ENCODE data around the gene TECTA.
"Not testable (repeated sequence)": the region's sequence is repeated elsewhere in the genome, so short reads cannot be mapped to it uniquely, and the experiment has no call there.

The TECTA gene

GRCh38 chr11:121129362-121130340, 28.6 kb downstream of the TECTA start:
- no peak for DNase-seq

GRCh38 chr11:121131656-121132055, 30.6 kb downstream of the TECTA start:
- DNase-seq = no peak

DNA sequence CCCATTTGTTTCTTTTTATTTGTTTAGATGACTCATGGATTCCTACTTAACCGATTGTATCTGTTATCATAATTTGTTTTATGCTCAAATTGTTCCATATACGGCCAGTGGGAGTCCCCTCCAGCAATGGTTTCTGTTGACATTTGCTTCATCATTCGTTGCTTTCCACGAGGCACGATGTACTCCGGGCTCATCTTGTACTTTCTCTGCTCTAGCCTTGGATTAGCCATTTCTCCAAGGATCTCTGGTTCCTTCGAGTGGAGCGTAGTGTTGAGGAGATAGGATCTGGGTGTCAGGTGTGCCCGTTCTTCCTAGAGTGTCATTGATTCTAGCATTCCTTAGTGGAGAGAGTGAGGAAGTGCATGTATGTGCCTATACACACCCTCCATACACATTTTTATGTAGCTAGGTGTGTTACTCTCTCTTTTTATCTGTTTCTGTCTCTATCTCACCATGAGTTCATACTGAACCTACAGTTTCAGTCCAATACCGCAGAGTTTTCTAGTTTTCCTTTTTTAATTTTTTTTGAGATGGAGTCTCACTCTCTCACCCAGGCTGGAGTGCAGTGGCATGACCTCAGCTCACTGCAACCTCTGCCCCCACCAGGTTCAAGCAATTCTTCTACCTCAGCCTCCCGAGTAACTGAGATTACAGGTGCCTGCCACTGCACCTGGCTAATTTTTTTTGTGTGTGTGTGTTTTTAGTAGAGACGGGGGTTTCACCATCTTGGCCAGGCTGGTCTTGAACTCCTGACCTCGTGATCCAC, 31.4 kb downstream of the TECTA start:
- no peak for DNase-seq

- DNase-seq = no peak
Observed at GRCh38 chr11:121134741-121135312, 33.8 kb downstream of the TECTA start.

GRCh38 chr11:121137005-121137404, 36.0 kb downstream of the TECTA start:
- DNase-seq = no peak

DNA sequence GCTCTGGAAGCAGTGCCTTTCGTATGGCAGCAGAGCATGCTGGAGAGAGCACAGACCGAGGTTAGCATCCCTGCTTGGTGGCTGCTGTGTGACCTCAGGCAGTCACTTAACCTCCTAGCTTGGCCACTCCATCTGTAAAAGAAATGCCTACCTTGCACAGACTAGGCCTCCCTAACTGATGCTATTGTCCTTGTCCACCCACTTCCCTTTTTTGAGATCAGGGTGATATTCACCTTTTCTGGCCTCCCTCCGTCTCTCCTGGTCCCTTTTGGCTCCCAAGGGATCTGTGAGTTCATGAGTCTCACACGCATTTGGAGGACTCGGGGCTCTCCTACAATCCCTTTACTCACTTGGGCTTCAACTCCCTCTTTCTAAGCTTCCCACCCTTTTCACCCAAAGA, 37.2 kb downstream of the TECTA start:
- no peak for DNase-seq

GRCh38 chr11:121140369-121140768, 39.3 kb downstream of the TECTA start:
- DNase-seq = no peak

GRCh38 chr11:121141066-121141465, 40.0 kb downstream of the TECTA start:
- DNase-seq = no peak

- no peak for DNase-seq
Observed at GRCh38 chr11:121143921-121144320, 42.9 kb downstream of the TECTA start.

- DNase-seq = no peak
Observed at GRCh38 chr11:121144723-121145122, 43.7 kb downstream of the TECTA start.

DNA sequence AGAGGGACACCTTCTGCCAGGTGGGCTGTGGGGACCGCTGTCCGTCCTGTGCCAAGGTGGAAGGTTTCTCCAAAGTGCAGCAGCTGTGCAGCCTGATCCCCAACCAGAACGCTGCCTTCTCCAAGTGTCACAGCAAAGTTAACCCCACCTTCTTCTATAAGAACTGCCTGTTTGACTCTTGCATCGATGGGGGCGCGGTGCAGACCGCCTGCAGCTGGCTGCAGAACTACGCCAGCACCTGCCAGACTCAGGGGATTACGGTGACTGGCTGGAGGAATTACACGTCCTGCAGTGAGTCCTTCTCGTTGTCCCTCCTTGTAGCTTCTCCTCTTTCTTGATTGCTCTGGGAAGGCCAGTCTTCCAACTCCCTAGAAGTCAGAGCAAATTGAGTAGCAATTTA, 44.8 kb downstream of the TECTA start:
- DNase-seq = no peak

- no peak for DNase-seq
Observed at GRCh38 chr11:121149116-121149515, 48.1 kb downstream of the TECTA start.

DNA sequence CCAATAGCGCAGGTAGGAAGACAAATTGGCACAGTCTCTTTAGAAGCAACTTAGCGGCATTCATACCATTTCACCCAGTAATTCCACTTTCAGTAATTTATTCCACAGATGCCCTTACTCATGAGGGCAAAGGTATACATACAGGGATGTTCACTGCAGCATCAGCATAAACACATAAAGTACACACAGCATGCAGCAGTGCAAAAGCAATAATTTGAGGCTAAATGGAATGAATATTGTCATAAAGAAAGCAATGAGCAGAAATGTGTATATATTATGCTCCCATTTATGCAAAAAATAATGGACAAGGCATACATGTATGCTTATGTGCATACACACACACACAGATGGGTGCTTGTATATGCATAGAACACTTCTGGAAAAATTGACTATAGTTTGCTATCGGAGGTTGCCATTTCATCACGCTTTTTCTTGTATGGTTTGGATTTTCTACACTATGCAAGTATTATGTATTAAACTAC, 50.2 kb downstream of the TECTA start:
- no peak for DNase-seq

- no peak for DNase-seq
Observed at GRCh38 chr11:121152764-121153163, 51.7 kb downstream of the TECTA start.

DNA sequence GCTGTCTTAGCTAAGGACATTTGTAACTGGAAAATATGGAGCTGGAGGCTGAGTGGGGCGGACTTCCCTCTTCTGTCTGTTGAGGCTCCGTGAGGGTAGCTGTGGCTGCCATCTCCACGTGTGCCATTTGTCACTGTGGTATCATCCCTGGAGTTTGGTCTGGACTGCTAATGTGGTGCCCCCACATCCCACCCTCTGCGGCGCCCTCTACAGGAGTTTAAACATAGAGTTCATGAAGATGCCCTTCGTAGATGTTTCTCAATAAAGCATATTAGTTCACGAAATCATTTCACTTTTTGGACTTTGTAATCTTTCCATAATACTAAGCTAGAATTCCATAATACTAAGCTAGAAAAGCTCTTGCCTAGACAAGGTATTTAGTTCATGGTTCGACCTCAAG, 52.4 kb downstream of the TECTA start:
- no peak for DNase-seq

GRCh38 chr11:121154486-121155314, 53.7 kb downstream of the TECTA start:
- DNase-seq = no peak

DNA sequence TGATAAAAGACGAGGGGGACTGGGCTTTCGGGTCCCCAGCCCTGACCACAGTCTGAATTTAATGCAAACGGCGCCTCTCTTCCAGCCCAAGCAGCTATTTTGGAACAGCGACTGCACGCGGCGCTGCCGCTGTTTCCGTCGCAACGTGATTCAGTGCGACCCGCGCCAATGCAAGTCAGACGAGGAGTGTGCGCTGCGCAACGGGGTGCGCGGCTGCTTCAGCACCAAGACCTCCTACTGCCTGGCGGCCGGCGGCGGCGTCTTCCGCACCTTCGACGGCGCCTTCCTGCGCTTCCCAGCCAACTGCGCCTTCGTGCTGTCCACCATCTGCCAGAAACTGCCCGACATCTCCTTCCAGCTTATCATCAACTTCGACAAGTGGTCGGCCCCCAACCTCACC, 56.7 kb downstream of the TECTA start:
- no peak for DNase-seq

GRCh38 chr11:121159741-121160140, 58.7 kb downstream of the TECTA start:
- DNase-seq = no peak

DNA sequence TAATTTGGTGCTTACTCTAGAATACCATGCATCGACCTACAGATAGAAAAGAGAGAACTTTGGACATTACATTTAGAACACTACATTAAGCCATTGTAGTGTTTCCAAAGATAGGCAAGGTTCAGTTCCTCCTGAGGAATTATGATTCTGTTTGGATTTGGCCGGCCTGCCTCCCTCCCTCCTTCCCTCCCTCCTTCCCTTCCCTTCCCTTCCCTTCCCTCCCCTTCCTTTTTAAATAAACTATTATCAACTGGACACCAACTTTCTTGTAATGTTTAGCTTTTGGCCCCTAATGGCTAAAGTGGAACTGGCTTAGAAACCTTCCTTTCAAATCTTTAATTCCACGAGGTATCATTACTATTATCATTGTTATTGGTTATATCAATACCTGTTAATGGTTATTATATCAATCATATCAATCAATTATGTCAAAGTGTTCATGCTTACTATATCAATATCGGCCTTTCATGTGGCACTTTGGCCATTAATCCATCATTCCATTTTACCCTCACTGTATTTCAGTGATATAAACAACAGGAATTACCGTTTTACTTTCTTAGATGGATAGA, 60.4 kb downstream of the TECTA start:
- DNase-seq = no peak

DNA sequence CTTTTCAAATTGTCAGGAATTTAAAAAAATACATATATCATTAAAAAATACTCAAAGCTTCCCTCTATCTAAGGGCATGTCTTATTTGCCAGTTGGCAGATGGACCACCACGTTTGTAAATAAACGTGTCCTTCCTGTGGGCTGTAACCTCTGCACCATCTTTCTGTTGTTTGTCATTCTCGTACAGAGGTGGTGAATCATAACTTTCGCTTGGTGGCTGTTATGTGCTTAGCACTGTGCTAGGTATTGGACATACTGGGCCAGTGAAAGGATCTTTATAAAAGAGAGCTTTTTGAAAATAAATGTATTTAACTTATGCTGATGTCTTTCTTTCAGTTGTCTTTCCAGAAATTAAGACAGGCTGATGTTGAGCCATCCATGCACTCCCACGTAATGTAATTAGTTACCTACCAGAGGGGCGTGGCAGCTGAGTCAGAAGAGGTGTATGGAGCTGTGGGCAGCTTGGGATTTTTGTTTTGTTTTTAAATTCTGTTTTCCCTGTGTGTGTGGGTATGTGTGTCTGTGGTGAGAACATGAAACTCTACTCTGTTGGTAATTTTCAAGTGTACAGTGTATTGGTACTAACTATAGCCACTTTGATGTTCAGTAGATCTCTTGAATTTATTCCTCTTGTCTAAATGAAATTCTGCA, 62.7 kb downstream of the TECTA start:
- DNase-seq = no peak

DNA sequence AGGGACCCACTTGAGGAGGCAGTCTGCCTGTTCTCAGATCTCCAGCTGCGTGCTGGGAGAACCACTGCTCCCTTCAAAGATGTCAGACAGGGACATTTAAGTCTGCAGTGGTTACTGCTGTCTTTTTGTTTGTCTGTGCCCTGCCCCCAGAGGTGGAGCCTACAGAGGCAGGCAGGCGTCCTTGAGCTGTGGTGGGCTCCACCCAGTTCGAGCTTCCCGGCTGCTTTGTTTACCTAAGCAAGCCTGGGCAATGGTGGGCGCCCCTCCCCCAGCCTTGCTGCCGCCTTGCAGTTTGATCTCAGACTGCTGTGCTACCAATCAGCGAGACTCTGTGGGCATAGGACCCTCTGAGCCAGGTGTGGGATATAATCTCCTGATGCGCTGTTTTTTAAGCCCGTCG, 76.6 kb downstream of the TECTA start:
- not testable (repeated sequence) for DNase-seq

DNA sequence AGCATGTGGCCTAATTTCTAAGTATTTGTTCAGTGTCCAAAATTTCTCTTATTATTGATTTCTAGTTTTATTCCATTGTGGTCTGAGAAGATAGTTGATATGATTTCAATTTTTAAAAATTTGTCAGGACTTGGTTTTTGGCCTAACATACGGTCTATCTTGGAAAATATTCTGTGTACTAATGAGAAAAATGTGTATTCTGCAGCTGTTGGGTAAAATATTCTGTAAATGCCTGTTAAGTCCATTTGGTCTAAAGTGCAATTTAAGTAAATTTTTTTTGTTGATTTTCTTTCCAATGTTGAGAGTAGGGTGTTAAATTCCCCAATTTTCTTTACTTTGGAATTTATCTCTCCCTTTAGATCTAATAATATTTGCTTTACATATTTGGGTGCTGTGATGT, 78.3 kb downstream of the TECTA start:
- DNase-seq = no peak
